DOHH2 (cell line): ENCODE results near the gene SART3.

Experiments
- H3F3A ChIP-seq: fragments of 200-600 bp; sonication (generic), shearing (Covaris generic); 2 replicates; pipeline ENCODE4 v1.6.0; 2016; ENCODE audit warnings: antibody characterized with exemption, mild to moderate bottlenecking; ENCODE audit not compliant: control insufficient read depth, insufficient read depth
- H3K27ac ChIP-seq: fragments of 200-600 bp; sonication (generic); 2 replicates; pipeline ENCODE4 v1.5.1; 2014; ENCODE audit warnings: low read depth, mild to moderate bottlenecking, low read length, moderate library complexity
- H3K27me3 ChIP-seq: fragments of 200-600 bp; sonication (generic); 2 replicates; pipeline ENCODE4 v1.6.1; 2014; ENCODE audit warnings: mild to moderate bottlenecking, low read length, mixed read lengths; ENCODE audit not compliant: control insufficient read depth
- H3K36me3 ChIP-seq: fragments of 200-600 bp; sonication (generic); 2 replicates; pipeline ENCODE4 v1.6.1; 2014; ENCODE audit warnings: mild to moderate bottlenecking, low read length, moderate library complexity, mixed read lengths; ENCODE audit not compliant: control insufficient read depth
- H3K4me1 ChIP-seq: fragments of 200-600 bp; sonication (generic); 2 replicates; pipeline ENCODE4 v1.6.1; 2014; ENCODE audit warnings: mild to moderate bottlenecking, low read length, mixed read lengths; ENCODE audit not compliant: control insufficient read depth
- H3K4me2 ChIP-seq: fragments of 200-600 bp; sonication (generic); 2 replicates; pipeline ENCODE4 v1.6.0; 2014; ENCODE audit warnings: mild to moderate bottlenecking, low read length, moderate library complexity
- H3K4me3 ChIP-seq: fragments of 200-600 bp; sonication (generic); 2 replicates; pipeline ENCODE4 v1.5.1; 2014; ENCODE audit warnings: mild to moderate bottlenecking, low read length, mixed read lengths
- H3K79me2 ChIP-seq: fragments of 200-600 bp; sonication (generic); 2 replicates; pipeline ENCODE4 v1.6.1; 2014; ENCODE audit warnings: mild to moderate bottlenecking, low read length, mixed read lengths; ENCODE audit not compliant: control insufficient read depth
- H3K9me2 ChIP-seq: fragments of 200-600 bp; sonication (generic); replicated peaks from 2 replicates; pipeline ENCODE4 v1.6.1; 2014; ENCODE audit warnings: mild to moderate bottlenecking, low read length, mixed read lengths; ENCODE audit not compliant: control insufficient read depth
- H3K9me3 ChIP-seq: fragments of 200-600 bp; sonication (generic); 2 replicates; pipeline ENCODE4 v1.6.1; 2014; ENCODE audit warnings: antibody characterized with exemption, low read length, mixed read lengths; ENCODE audit not compliant: control insufficient read depth, insufficient read depth
- H4K20me1 ChIP-seq: fragments of 200-600 bp; sonication (generic); 2 replicates; pipeline ENCODE4 v1.6.0; 2014; ENCODE audit warnings: low read depth, mild to moderate bottlenecking, antibody characterized with exemption, low read length, moderate library complexity; ENCODE audit not compliant: control insufficient read depth, insufficient read depth
- CTCF ChIP-seq: fragments of 200-600 bp; sonication (generic); IDR thresholded peaks from one replicate; pipeline ENCODE4 v1.5.1; 2014; ENCODE audit warnings: antibody characterized with exemption, mild to moderate bottlenecking, low read depth, low read length; ENCODE audit not compliant: poor library complexity, severe bottlenecking
- EZH2phosphoT487 ChIP-seq: fragments of 200-600 bp; sonication (generic); IDR thresholded peaks from 2 replicates; pipeline ENCODE4 v1.6.1; 2017; ENCODE audit warnings: borderline replicate concordance, mild to moderate bottlenecking, antibody characterized with exemption, low read length, moderate library complexity, mixed read lengths

SART3 gene

GRCh38 chr12:108530161-108530560, 30.8 kb downstream of the SART3 start:
- no peaks in the 10 kb centered on the region for H3K4me1 ChIP-seq
- no peak for TF ChIP-seq EZH2phosphoT487
- TF ChIP-seq CTCF, result no peak
- H3K27ac ChIP-seq, result no peak overlapping the region
- no peaks in the 10 kb centered on the region for H4K20me1 ChIP-seq
- H3K4me2 ChIP-seq, result no peak overlapping the region
- no peaks in the 10 kb centered on the region for H3K9me2 ChIP-seq
- H3K27me3 ChIP-seq, result no peaks in the 10 kb centered on the region
- peaks cover 95% of the 10 kb centered on the region for H3K36me3 ChIP-seq
- H3F3A ChIP-seq, result peaks cover 4% of the 10 kb centered on the region; the same call in 1 of the 2 replicates
- no peak overlapping the region for H3K4me3 ChIP-seq
- no peaks in the 10 kb centered on the region for H3K9me3 ChIP-seq
- H3K79me2 ChIP-seq, result peaks cover 6% of the 10 kb centered on the region; the same call in 1 of the 2 replicates

- H4K20me1 ChIP-seq, result no peaks in the 10 kb centered on the region
- no peak overlapping the region for H3K27ac ChIP-seq
- no peak overlapping the region for H3K4me3 ChIP-seq
- TF ChIP-seq CTCF, result no peak
- no peak for TF ChIP-seq EZH2phosphoT487
- no peaks in the 10 kb centered on the region for H3K27me3 ChIP-seq
- no peaks in the 10 kb centered on the region for H3K4me1 ChIP-seq
- H3K79me2 ChIP-seq, result 0 out of 2 replicates have a peak, but pooled peaks cover 2% of the 10 kb centered on the region
- no peaks in the 10 kb centered on the region for H3K9me3 ChIP-seq
- peaks cover 98% of the 10 kb centered on the region for H3K36me3 ChIP-seq
- no peak overlapping the region for H3K4me2 ChIP-seq
- H3F3A ChIP-seq, result no peaks in the 10 kb centered on the region
- H3K9me2 ChIP-seq, result no peaks in the 10 kb centered on the region
Observed at GRCh38 chr12:108527166-108527496, 33.8 kb downstream of the SART3 start.

GRCh38 chr12:108526482-108527165, 34.3 kb downstream of the SART3 start:
- Histone ChIP-seq H3K9me2 (no peaks in the 10 kb centered on the region), H3F3A (no peaks in the 10 kb centered on the region), H3K4me3 (no peak overlapping the region), H3K79me2 (0 out of 2 replicates have a peak, but pooled peaks cover 2% of the 10 kb centered on the region), H3K27me3 (no peaks in the 10 kb centered on the region), H3K9me3 (no peaks in the 10 kb centered on the region), H3K27ac (no peak overlapping the region), H3K36me3 (peaks cover 98% of the 10 kb centered on the region), H4K20me1 (no peaks in the 10 kb centered on the region), H3K4me1 (no peaks in the 10 kb centered on the region), H3K4me2 (no peak overlapping the region)
- TF ChIP-seq EZH2phosphoT487, result no peak
- TF ChIP-seq CTCF, result no peak
